ENCODE measurements around the gene CEP112.

GRCh38 chr17:65914784-65915342 lies 277.1 kb downstream of the CEP112 start:
- TF ChIP-seq CTCF (IDR thresholded peaks at IDR 0.05) (no peak), POLR2A (IDR thresholded peaks at IDR 0.05) (no peak)
